Measurements from ENCODE around the gene LRRC38. TPM values are rescaled to one million over a fixed set of nuclear protein-coding genes. Genes with fewer than 3 reads are reported as not detected.
A peak's percentile ranks its signal among the peaks of the same experiment; 100 is the strongest.

The LRRC38 gene
- total RNA-seq, 1 experiment from 2014 or later = 2.6 TPM

- Histone ChIP-seq H2AFZ (ENCODE audit: low read length) (no peak overlapping the region), H3K9me3 (ENCODE audit: low read length) (no peaks in the 10 kb centered on the region), H3F3A (ENCODE audit: low read length, unreplicated experiment) (no peaks in the 10 kb centered on the region), H3K79me2 (ENCODE audit: low read length) (no peaks in the 10 kb centered on the region), H3K36me3 (ENCODE audit: low read depth, low read length) (no peaks in the 10 kb centered on the region), H3K4me3 (ENCODE audit: low read length) (no peak overlapping the region), H3K4me1 (ENCODE audit: insufficient read depth, low read length) (no peaks in the 10 kb centered on the region), H3K27ac (ENCODE audit: low read length) (no peak overlapping the region), H3K27me3 (ENCODE audit: low read length) (peaks cover 41% of the 10 kb centered on the region), H4K20me1 (ENCODE audit: low read length) (no peaks in the 10 kb centered on the region), H3K4me2 (ENCODE audit: low read length) (no peak overlapping the region), H3K9ac (ENCODE audit: low read length) (no peak overlapping the region), H3K9me2 (replicated peaks; ENCODE audit: low read length) (no peaks in the 10 kb centered on the region)
- BruUV-seq (replicated peaks) = no TSS peak
- CTCF ChIA-PET = no interaction called here
- no peak for ATAC-seq
- DNase-seq = no peak
- POLR2A ChIA-PET (ENCODE audit: unreplicated experiment) = no interaction called here
- TF ChIP-seq EZH2phosphoT487 (IDR thresholded peaks at IDR 0.05; ENCODE audit: borderline replicate concordance, low read length) (no peak), EZH2 (IDR thresholded peaks at IDR 0.05; ENCODE audit: low read length, unreplicated experiment) (no peak), CTCF (conservative IDR thresholded peaks at IDR 0.05; ENCODE audit: low read depth, low read length) (no peak)
- intact Hi-C loops (cut with micrococcal nuclease) = no loop called here
Measured at GRCh38 chr1:13478692-13479091, 35.1 kb downstream of the LRRC38 start.

DNA sequence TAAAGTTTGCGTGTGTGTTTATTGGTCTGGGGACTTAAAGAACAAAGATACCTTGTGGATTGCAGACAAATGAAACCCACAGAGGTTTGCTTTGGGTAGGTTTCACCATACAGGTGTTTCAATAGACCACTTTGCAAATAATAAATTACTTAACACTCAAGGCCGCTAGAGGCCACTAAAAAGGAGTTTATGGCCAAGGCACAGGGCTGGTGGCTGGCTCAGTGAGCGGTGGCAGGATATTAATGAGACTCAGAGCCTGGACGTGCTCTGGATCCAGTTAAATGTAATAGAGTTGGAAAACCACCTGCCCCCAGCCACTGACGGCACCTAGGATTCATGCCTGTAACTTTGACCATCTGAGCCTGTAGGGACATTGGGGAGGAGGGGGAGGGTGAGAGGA, 44.5 kb downstream of the LRRC38 start:
- TF ChIP-seq EZH2 (IDR thresholded peaks at IDR 0.05; ENCODE audit: low read length, unreplicated experiment) = no peak
- TF ChIP-seq CTCF (conservative IDR thresholded peaks at IDR 0.05; ENCODE audit: low read depth, low read length) = peak; percentile 57
- Histone ChIP-seq H3K27me3 (ENCODE audit: low read length) (peaks cover 39% of the 10 kb centered on the region), H3K79me2 (ENCODE audit: low read length) (no peaks in the 10 kb centered on the region), H3K9me3 (ENCODE audit: low read length) (no peaks in the 10 kb centered on the region), H3F3A (ENCODE audit: low read length, unreplicated experiment) (no peaks in the 10 kb centered on the region), H3K9ac (ENCODE audit: low read length) (no peak overlapping the region), H3K9me2 (replicated peaks; ENCODE audit: low read length) (no peaks in the 10 kb centered on the region), H3K4me1 (ENCODE audit: insufficient read depth, low read length) (no peaks in the 10 kb centered on the region), H2AFZ (ENCODE audit: low read length) (no peak overlapping the region), H4K20me1 (ENCODE audit: low read length) (no peaks in the 10 kb centered on the region), H3K4me2 (ENCODE audit: low read length) (no peak overlapping the region), H3K4me3 (ENCODE audit: low read length) (no peak overlapping the region), H3K27ac (ENCODE audit: low read length) (no peak overlapping the region), H3K36me3 (ENCODE audit: low read depth, low read length) (no peaks in the 10 kb centered on the region)
- ATAC-seq (peak; percentile 72), DNase-seq (peak; percentile 55)
- no TSS peak for BruUV-seq (replicated peaks)
- ChIA-PET POLR2A (ENCODE audit: unreplicated experiment) (no interaction called here), CTCF (no interaction called here)
- intact Hi-C loops (cut with micrococcal nuclease) = loop anchor here (5.0 kb wide), 1 partner anchor 258 kb away; no protein-coding TSS in a partner anchor

GRCh38 chr1:13465515-13465914, 48.3 kb downstream of the LRRC38 start:
- no TSS peak for BruUV-seq (replicated peaks)
- Histone ChIP-seq H3K27ac (ENCODE audit: low read length) (no peak overlapping the region), H3K9me2 (replicated peaks; ENCODE audit: low read length) (no peaks in the 10 kb centered on the region), H3K9ac (ENCODE audit: low read length) (no peak overlapping the region), H3K4me3 (ENCODE audit: low read length) (no peak overlapping the region), H3F3A (ENCODE audit: low read length, unreplicated experiment) (no peaks in the 10 kb centered on the region), H3K36me3 (ENCODE audit: low read depth, low read length) (no peaks in the 10 kb centered on the region), H3K4me1 (ENCODE audit: insufficient read depth, low read length) (no peaks in the 10 kb centered on the region), H4K20me1 (ENCODE audit: low read length) (no peaks in the 10 kb centered on the region), H2AFZ (ENCODE audit: low read length) (no peak overlapping the region), H3K4me2 (ENCODE audit: low read length) (no peak overlapping the region), H3K9me3 (ENCODE audit: low read length) (no peaks in the 10 kb centered on the region), H3K27me3 (ENCODE audit: low read length) (peaks cover 48% of the 10 kb centered on the region), H3K79me2 (ENCODE audit: low read length) (no peaks in the 10 kb centered on the region)
- POLR2A ChIA-PET (ENCODE audit: unreplicated experiment) = no interaction called here
- ATAC-seq (no peak), DNase-seq (no peak)
- TF ChIP-seq CTCF (conservative IDR thresholded peaks at IDR 0.05; ENCODE audit: low read depth, low read length) (no peak), EZH2 (IDR thresholded peaks at IDR 0.05; ENCODE audit: low read length, unreplicated experiment) (no peak)
- intact Hi-C loops (cut with micrococcal nuclease) = loop anchor here (5.0 kb wide), 1 partner anchor 262 kb away; no protein-coding TSS in a partner anchor
- CTCF ChIA-PET = no interaction called here
